Subcutaneous adipose tissue (tissue), 4 donors: ENCODE data around the gene RBM47. TPM values are rescaled to one million over a fixed set of nuclear protein-coding genes. Genes with fewer than 3 reads are reported as not detected.

Experiments
- total RNA-seq, 4 donors: library from RNA; depleted of rRNA; stranded (reverse); fragments of >200 nt; gene quantifications; one replicate each; pipeline ENCODE4 v1.1.0, GENCODE V29; 2016
- TF ChIP-seq, protein P1 (sequence below): fragments of 450-650 bp; IDR thresholded peaks from one replicate; pipeline ENCODE4 v1.5.1; 2016; ENCODE audit warnings: low read depth, mild to moderate bottlenecking, control low read depth, antibody characterized with exemption, moderate library complexity

Gene RBM47
- total RNA-seq, 4 donors from 2014 or later: 29.4 to 84.3 (median 54.7) TPM

DNA sequence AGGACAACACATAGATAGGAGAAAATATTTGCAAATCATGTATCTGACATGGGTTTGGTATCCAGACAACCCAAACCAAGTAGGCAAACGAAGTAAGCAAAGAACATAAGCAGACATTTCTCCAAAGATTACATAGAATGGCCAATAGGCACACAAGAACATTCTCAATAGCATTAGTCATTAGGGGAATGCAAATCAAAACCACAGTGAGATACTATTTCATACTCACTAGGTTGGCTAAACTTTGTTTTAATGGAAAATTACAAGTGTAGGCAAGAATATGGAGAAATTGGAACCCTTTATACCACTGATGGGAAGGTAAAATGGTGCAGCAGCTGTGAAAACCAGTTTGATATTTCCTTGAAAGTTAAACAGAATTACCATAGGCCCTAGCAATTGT lies 219.8 kb downstream of the RBM47 start:
- TF ChIP-seq, protein P1, sequence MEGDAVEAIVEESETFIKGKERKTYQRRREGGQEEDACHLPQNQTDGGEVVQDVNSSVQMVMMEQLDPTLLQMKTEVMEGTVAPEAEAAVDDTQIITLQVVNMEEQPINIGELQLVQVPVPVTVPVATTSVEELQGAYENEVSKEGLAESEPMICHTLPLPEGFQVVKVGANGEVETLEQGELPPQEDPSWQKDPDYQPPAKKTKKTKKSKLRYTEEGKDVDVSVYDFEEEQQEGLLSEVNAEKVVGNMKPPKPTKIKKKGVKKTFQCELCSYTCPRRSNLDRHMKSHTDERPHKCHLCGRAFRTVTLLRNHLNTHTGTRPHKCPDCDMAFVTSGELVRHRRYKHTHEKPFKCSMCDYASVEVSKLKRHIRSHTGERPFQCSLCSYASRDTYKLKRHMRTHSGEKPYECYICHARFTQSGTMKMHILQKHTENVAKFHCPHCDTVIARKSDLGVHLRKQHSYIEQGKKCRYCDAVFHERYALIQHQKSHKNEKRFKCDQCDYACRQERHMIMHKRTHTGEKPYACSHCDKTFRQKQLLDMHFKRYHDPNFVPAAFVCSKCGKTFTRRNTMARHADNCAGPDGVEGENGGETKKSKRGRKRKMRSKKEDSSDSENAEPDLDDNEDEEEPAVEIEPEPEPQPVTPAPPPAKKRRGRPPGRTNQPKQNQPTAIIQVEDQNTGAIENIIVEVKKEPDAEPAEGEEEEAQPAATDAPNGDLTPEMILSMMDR: no peak

DNA sequence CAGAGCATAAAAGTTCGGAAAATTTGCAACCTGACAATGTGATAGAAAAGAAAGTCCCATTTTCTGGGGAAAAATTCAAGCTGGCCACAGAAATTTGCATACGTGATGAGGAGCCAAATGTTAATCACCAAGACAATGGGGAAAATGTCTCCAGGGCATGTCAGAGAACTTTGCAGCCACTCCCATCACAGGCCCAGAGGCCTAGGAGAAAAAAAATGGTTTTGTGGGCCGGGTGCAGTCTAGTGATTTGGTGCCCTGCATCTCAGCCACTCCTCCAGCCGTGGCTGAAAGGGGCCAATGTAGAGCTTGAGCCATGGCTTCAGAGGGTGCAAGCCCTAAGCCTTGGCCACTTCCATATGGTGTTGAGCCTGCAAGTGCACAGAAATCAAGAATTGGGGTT lies 223.3 kb downstream of the RBM47 start:
- TF ChIP-seq, protein P1: no peak

DNA sequence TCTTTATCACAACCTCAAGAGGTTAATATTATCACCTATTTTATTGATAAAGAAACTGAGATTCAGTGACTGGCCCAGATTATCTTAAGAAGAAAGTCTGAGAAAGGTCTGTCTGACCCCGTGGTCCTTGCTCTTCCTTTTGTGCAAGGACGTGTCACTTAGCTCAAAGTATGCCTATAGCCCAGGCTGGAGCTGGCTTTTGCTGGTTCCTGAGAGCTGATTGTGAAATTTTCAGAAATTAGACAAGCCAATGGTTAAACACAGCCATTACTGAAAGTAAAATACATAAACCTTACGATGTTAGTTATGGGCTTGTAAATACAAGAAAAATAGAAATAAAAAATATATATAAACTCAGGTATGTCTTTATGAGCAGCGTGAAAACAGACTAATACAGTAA lies 224.5 kb downstream of the RBM47 start:
- TF ChIP-seq, protein P1: no peak

DNA sequence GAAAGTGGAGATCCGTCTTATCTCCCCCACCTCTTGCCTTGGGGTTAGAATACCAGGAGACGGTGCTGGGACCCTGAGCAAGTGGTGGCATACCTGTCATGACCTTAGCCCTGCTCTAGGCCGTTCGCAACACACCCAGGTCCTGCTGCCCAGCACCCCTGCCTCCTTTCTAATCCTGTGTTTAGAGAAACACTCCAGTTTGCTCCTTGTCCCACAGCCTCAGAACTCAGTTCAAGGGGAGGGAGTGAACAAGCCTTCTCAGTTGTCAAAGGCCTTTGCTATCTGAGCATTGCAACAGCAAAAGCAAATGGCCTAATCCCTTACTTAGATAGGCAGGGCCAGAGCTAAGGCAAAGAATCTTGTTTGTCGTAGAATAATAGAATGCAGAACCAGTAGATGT lies 226.6 kb downstream of the RBM47 start:
- TF ChIP-seq, protein P1: no peak

DNA sequence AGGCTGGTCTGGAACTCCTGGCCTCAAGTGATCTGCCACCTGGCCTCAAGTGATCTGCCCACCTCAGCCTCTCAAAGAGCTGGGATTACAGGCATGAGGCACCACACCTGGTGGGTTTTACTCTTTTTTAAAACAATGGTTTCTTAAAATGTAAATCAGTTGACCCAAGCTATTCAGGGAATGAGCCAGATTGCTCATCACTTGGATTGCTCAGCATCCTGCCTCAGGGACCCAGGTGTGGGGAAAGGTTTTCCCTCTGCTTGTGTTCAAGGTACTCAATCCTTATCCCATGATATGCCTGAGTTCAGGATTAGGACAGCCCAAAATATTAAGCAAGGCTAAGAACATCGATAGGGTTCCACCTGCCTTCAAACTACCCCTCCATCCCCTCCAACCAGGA lies 227.1 kb downstream of the RBM47 start:
- TF ChIP-seq, protein P1: no peak

DNA sequence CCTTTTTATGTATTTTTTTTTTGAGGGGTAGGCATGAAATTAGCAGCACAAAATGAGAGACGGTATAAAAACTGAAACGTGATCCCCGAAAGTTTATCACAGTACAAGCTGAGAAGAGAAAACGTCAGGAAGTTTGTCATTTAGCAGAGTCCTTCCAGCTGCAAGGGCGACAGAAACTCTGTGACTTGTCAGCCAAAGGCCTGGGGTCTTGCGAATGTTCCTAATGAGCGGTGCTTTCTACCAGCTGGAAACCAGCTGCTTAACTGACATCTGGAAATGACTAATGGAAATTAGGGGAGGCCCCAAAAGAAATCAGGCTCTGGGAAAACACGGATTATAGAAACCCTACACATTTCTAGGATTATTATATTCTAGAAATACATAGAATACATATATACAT lies 228.0 kb downstream of the RBM47 start:
- TF ChIP-seq, protein P1: no peak

DNA sequence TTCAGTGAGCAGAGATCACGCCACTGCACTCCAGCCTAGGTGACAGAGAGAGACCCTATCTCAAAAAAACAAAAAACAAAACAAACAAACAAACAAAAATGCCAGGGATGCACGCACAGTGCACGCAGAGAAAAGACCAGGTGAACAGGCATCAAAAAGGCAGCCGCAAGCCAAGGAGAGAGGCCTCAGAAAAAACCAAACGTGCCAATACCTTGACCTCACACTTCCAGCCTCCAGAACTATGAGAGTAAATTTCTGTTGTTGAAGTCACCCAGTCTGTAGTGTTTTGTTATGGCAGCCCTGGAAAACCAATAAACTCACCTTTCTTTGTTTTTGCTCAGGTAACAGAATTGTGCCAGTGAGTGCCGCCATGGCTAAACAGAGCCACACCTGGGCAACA lies 228.6 kb downstream of the RBM47 start:
- TF ChIP-seq, protein P1: no peak
